ENCODE data around the gene DSCAM. TPM values are rescaled to one million over a fixed set of nuclear protein-coding genes. Genes with fewer than 3 reads are reported as not detected.

DSCAM gene
- total RNA-seq, 4 donors from 2014 or later, result not detected

DNA sequence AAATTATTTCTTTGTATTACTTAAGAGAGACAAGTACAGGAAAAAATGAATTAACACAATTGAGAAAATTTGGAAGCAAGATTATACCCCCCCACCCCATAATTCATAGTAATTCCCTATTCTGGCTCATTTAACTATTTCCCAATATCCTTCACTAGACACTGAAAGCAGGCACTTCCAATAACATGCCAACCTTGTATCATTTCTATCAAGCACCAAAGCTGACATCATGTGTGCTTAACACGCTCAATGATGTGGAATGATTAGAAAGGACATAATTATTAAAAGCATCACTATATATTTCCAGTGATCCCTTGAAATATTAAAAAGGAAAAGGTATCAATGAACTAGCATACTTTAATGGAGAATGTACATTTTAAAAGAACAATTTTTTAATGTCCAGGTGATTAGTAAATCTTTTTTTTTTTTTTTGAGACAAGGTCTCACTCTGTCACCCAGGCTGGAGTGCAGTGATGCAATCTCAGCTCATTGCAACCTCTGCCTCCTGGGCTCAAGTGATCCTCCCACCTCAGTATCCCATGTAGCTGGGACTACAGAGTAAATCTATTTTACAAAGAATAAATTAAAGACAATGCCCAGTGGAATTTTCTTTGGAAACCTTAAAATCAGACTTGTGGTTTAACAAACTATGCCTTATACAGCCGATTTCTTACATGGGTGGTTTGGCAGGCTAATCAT, 443.9 kb downstream of the DSCAM start:
- WGBS, 2 donors (ENCODE audit: low coverage in 1 of 2), result 91 to 100% methylated on average over 1 to 2 of the region's 2 CpGs
- no peaks in the 10 kb centered on the region for H3K27me3 ChIP-seq
- H3K4me3 ChIP-seq, result no peak overlapping the region
- peaks cover 0 to 6% (median 0%) of the 10 kb centered on the region in 3 donors for H3K9me3 ChIP-seq
- H3K36me3 ChIP-seq, result no peaks in the 10 kb centered on the region
- peaks cover 0 to 12% (median 4%) of the 10 kb centered on the region in 3 donors for H3K4me1 ChIP-seq
- ATAC-seq, result no peak
- TF ChIP-seq POLR2AphosphoS5 (IDR thresholded peaks at IDR 0.05), result no peak
- TF ChIP-seq POLR2A (IDR thresholded peaks at IDR 0.05), result no peak
- TF ChIP-seq, protein P1, sequence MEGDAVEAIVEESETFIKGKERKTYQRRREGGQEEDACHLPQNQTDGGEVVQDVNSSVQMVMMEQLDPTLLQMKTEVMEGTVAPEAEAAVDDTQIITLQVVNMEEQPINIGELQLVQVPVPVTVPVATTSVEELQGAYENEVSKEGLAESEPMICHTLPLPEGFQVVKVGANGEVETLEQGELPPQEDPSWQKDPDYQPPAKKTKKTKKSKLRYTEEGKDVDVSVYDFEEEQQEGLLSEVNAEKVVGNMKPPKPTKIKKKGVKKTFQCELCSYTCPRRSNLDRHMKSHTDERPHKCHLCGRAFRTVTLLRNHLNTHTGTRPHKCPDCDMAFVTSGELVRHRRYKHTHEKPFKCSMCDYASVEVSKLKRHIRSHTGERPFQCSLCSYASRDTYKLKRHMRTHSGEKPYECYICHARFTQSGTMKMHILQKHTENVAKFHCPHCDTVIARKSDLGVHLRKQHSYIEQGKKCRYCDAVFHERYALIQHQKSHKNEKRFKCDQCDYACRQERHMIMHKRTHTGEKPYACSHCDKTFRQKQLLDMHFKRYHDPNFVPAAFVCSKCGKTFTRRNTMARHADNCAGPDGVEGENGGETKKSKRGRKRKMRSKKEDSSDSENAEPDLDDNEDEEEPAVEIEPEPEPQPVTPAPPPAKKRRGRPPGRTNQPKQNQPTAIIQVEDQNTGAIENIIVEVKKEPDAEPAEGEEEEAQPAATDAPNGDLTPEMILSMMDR (IDR thresholded peaks at IDR 0.05), result no peak
- no peak for TF ChIP-seq EP300 (IDR thresholded peaks at IDR 0.05)
- no peak overlapping the region for H3K27ac ChIP-seq

DNA sequence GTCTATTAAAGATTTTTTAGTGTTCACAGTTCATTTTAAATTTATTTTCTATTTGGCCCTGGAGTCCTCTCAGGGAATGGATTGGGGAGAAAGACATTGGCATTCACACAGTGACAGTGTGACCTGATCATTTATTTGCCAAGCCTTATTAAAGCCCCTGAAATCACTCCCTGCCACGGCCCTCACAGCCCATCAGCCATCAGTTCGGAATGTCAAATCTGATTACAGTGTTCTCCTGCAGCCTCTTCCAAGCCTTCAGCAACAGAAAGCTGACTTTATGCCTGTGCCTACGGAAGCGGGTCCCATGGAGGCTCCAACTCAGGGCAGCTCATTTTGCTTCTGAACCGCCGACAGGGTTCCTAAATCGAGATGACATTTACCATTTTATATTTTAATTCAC, 451.2 kb downstream of the DSCAM start:
- ATAC-seq, result no peak
- H3K36me3 ChIP-seq, result no peaks in the 10 kb centered on the region
- no peaks in the 10 kb centered on the region for H3K27me3 ChIP-seq
- TF ChIP-seq EP300 (IDR thresholded peaks at IDR 0.05), result no peak
- TF ChIP-seq, protein P1 (IDR thresholded peaks at IDR 0.05), result no peak
- no peaks in the 10 kb centered on the region for H3K4me1 ChIP-seq
- no peak overlapping the region for H3K27ac ChIP-seq
- H3K4me3 ChIP-seq, result no peak overlapping the region
- no peaks in the 10 kb centered on the region for H3K9me3 ChIP-seq
- WGBS, 2 donors (ENCODE audit: low coverage in 1 of 2), result 47 to 96% methylated on average over 3 to 7 of the region's 7 CpGs

DNA sequence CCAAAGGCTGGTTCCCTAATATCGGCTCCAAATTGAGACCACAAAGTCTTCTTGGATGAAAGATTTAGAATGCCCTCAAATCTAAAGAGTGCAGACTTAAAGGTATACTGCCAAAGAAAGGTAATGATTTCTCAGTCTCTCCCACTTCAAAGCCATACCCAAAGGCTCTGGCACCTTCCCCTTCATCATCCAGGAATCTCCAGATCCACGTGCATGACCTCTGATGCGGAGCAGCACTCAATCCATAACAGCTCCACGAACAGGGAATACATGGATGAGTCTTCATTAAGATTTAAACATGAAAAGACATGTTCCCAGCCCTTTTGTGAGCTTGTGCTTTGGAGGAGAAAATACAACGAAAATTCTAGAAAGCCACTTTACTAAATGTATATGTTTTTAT, 453.9 kb downstream of the DSCAM start:
- Histone ChIP-seq H3K4me3 (no peak overlapping the region), H3K27me3 (no peaks in the 10 kb centered on the region), H3K4me1 (no peaks in the 10 kb centered on the region), H3K9me3 (no peaks in the 10 kb centered on the region), H3K36me3 (no peaks in the 10 kb centered on the region), H3K27ac (no peak overlapping the region)
- WGBS, 2 donors (ENCODE audit: low coverage in 1 of 2), result 69 to 100% methylated on average over 2 to 5 of the region's 5 CpGs
- no peak for TF ChIP-seq POLR2A (IDR thresholded peaks at IDR 0.05)
- TF ChIP-seq POLR2AphosphoS5 (IDR thresholded peaks at IDR 0.05), result no peak
- TF ChIP-seq, protein P1 (IDR thresholded peaks at IDR 0.05), result no peak
- TF ChIP-seq EP300 (IDR thresholded peaks at IDR 0.05), result no peak
- ATAC-seq, result no peak

DNA sequence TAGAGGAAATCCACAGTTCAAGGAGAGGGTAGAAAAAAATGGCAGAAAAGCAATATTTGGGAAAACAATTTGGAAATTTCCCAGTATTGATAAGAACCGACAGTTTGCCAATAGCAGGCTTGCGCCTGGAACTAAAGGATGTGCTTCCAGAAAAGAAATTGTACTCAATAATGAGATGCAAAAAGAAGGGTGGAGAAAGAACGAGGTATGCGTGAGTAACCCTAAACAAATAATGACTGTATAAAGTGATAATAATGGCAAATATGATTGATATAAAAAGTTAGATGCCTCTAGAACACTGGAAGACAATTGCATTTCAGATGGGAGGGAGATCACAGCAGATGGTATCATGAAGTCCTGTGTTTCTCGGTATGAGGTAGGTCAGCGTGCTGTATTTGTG, 458.9 kb downstream of the DSCAM start:
- 69 to 81% methylated on average over 4 to 6 of the region's 6 CpGs for WGBS, 2 donors (ENCODE audit: low coverage in 1 of 2)
- no peak for ATAC-seq
- Histone ChIP-seq H3K4me1 (peaks cover 0 to 6% (median 0%) of the 10 kb centered on the region in 3 donors), H3K27me3 (no peaks in the 10 kb centered on the region), H3K27ac (no peak overlapping the region), H3K4me3 (no peak overlapping the region), H3K36me3 (no peaks in the 10 kb centered on the region), H3K9me3 (no peaks in the 10 kb centered on the region)
- TF ChIP-seq POLR2A (IDR thresholded peaks at IDR 0.05) (no peak), EP300 (IDR thresholded peaks at IDR 0.05) (no peak), POLR2AphosphoS5 (IDR thresholded peaks at IDR 0.05) (no peak)
- TF ChIP-seq, protein P1 (IDR thresholded peaks at IDR 0.05), result no peak

All from gastroesophageal sphincter (tissue), 4 donors.